Ovary (tissue), 9 donors: ENCODE results near the gene SH3D21. TPM values are rescaled to one million over a fixed set of nuclear protein-coding genes. Genes with fewer than 3 reads are reported as not detected.

Experiments used
- DNase-seq, 5 donors: peaks; one replicate each; pipeline ENCODE4 v3.0.0-alpha.2; 2019 to 2020
- H3K27ac ChIP-seq, 2 donors: fragments of 200-600 bp; one replicate each; pipeline versions ENCODE4 v1.5.1 to v1.8.0; 2019 to 2022
- H3K27me3 ChIP-seq: fragments of 200-600 bp; one replicate; pipeline ENCODE4 v1.8.0; 2022
- H3K36me3 ChIP-seq: fragments of 200-600 bp; sonication (generic); one replicate; pipeline ENCODE4 v1.5.1; 2019
- H3K4me1 ChIP-seq: one replicate; pipeline ENCODE4 v1.8.1; 2013; ENCODE audit warnings: mild to moderate bottlenecking, moderate library complexity; ENCODE audit not compliant: insufficient read depth
- H3K4me3 ChIP-seq: fragments of 200-600 bp; sonication (generic); one replicate; pipeline ENCODE4 v1.5.1; 2017
- H3K9me3 ChIP-seq, 2 donors: fragments of 200-600 bp in 1 of 2; sonication (generic) in 1 of 2; one replicate each; pipeline versions ENCODE4 v1.5.1 to v1.8.1; 2013 to 2019; ENCODE audit warnings: mild to moderate bottlenecking in 1 of 2, moderate library complexity in 1 of 2
- CTCF ChIP-seq, 3 donors: fragments of 450-650 bp in 2 of 3; fragments of 200-600 bp in 1 of 3; IDR thresholded peaks; one replicate each; pipeline versions ENCODE4 v1.5.1 to v1.8.0; 2016 to 2022; ENCODE audit warnings: antibody characterized with exemption in 3 of 3, mild to moderate bottlenecking in 1 of 3
- EP300 ChIP-seq: sonication (generic); formaldehyde crosslinking; IDR thresholded peaks from one replicate; pipeline ENCODE4 v1.6.1; 2017; ENCODE audit warnings: antibody characterized with exemption
- POLR2A ChIP-seq: fragments of 450-650 bp; IDR thresholded peaks from one replicate; pipeline ENCODE4 v1.6.1; 2017; ENCODE audit warnings: antibody characterized with exemption, mild to moderate bottlenecking, moderate library complexity
- WGBS, 3 donors: extraction: QIAGEN DNeasy Blood & Tissue Kit in 1 of 3; methylation state at CpG; one replicate each; pipeline versions ENCODE4 v1.1.5 to v1.1.7; 2013 to 2017; 5-methylcytosine and 5-hydroxymethylcytosine counted together
- intact Hi-C, 4 donors: fragments of 100-400 bp; cut with DNase I; formaldehyde crosslinking; loops; one replicate each; pipeline versions ENCODE4 v1.11.0 to v1.15.1; 2022 to 2023
- polyA plus RNA-seq, 2 donors: library from polyadenylated mRNA; stranded (reverse); fragments of 200-250 nt in 1 of 2; fragments of 350-450 nt in 1 of 2; fragmentation: Illumina TruSeq in 1 of 2; extraction: RNeasy Lipid Tissue Mini Kit (QIAGEN cat#74804) in 1 of 2; gene quantifications; one replicate each; pipeline ENCODE4 v1.2.3, GENCODE V29; 2013 to 2014
- total RNA-seq, 7 donors: library from RNA; depleted of rRNA in 2 of 7; stranded (reverse); fragments of >200 nt in 2 of 7; fragmentation: NEBNext Ultra II Directional in 3 of 7; extraction: Animal tissue kit (Norgen Biotek cat#: 25700) in 3 of 7; gene quantifications; one replicate each; pipeline versions ENCODE4 v1.1.0 to v1.2.4, GENCODE V29; 2016 to 2023
- donor health status: DM: no; HTN: no; CAD: no; lungs with moderate emphysema.
- donor health status: DM: no; HTN: no; CAD: no.
- donor health status: Bipolar disorder and iron deficiency.
- donor health status: DM: yes; HTN: yes; CAD: no.
- donor health status: DM: no; HTN: no; CAD: no.
- donor health status: DM: yes; HTN: yes; CAD: no.

The SH3D21 gene
- total and polyA plus RNA-seq, 9 donors = 1.9 to 22.6 (median 8.7) TPM

GRCh38 chr1:36268981-36269380 lies 37.2 kb upstream of the SH3D21 start:
- no peak for DNase-seq
- WGBS, 3 donors = 89 to 90% (median 89%) methylated on average over 6 of the region's 6 CpGs
- Histone ChIP-seq H3K36me3 (no peaks in the 10 kb centered on the region), H3K4me3 (no peak overlapping the region), H3K9me3 (no peaks in the 10 kb centered on the region), H3K27ac (no peak overlapping the region), H3K4me1 (peaks cover 2% of the 10 kb centered on the region), H3K27me3 (no peaks in the 10 kb centered on the region)
- TF ChIP-seq EP300 = no peak
- TF ChIP-seq POLR2A = no peak
- no peak for TF ChIP-seq CTCF (IDR thresholded peaks at IDR 0.05)
- intact Hi-C loops = no loop called here

- 57 to 61% (median 60%) methylated on average over 2 of the region's 2 CpGs for WGBS, 3 donors
- no peak for TF ChIP-seq EP300
- TF ChIP-seq CTCF (IDR thresholded peaks at IDR 0.05) = no peak
- TF ChIP-seq POLR2A = no peak
- no peaks in the 10 kb centered on the region for H3K36me3 ChIP-seq
- intact Hi-C loops = no loop called here
- H3K4me1 ChIP-seq = peaks cover 2% of the 10 kb centered on the region
- no peaks in the 10 kb centered on the region for H3K9me3 ChIP-seq
- no peak for DNase-seq
- H3K4me3 ChIP-seq = no peak overlapping the region
- H3K27ac ChIP-seq = no peak overlapping the region
- no peaks in the 10 kb centered on the region for H3K27me3 ChIP-seq
Observed at GRCh38 chr1:36269408-36269838, 36.7 kb upstream of the SH3D21 start.

- no peak for TF ChIP-seq EP300
- no peak for TF ChIP-seq POLR2A
- TF ChIP-seq CTCF (IDR thresholded peaks at IDR 0.05) = no peak
- intact Hi-C loops = no loop called here
- no peak overlapping the region for H3K27ac ChIP-seq
- no peaks in the 10 kb centered on the region for H3K36me3 ChIP-seq
- no peak overlapping the region for H3K4me3 ChIP-seq
- no peak for DNase-seq
- no peaks in the 10 kb centered on the region for H3K9me3 ChIP-seq
- no peaks in the 10 kb centered on the region for H3K27me3 ChIP-seq
- 49 to 63% (median 62%) methylated on average over 5 of the region's 5 CpGs for WGBS, 3 donors
- H3K4me1 ChIP-seq = no peaks in the 10 kb centered on the region
Observed at GRCh38 chr1:36273024-36273423, 33.1 kb upstream of the SH3D21 start.

- intact Hi-C loops = no loop called here
- H3K9me3 ChIP-seq = no peaks in the 10 kb centered on the region
- TF ChIP-seq POLR2A = no peak
- no peak for TF ChIP-seq CTCF (IDR thresholded peaks at IDR 0.05)
- TF ChIP-seq EP300 = no peak
Observed at GRCh38 chr1:36274201-36274600, 32.0 kb upstream of the SH3D21 start.

GRCh38 chr1:36276688-36277087 lies 29.5 kb upstream of the SH3D21 start:
- no peaks in the 10 kb centered on the region for H3K36me3 ChIP-seq
- no peak for DNase-seq
- peaks cover 5% of the 10 kb centered on the region for H3K4me1 ChIP-seq
- WGBS, 3 donors = 94 to 96% (median 95%) methylated on average over 6 of the region's 6 CpGs
- no peak overlapping the region for H3K27ac ChIP-seq
- TF ChIP-seq POLR2A = no peak
- no peak for TF ChIP-seq EP300
- no peak for TF ChIP-seq CTCF (IDR thresholded peaks at IDR 0.05)
- no peaks in the 10 kb centered on the region for H3K9me3 ChIP-seq
- no peak overlapping the region for H3K4me3 ChIP-seq
- intact Hi-C loops = no loop called here
- H3K27me3 ChIP-seq = no peaks in the 10 kb centered on the region

More at GRCh38 chr1:36274201-36274600, 32.0 kb upstream of the SH3D21 start:
- Histone ChIP-seq H3K4me3 (no peak overlapping the region), H3K27ac (no peak overlapping the region), H3K36me3 (no peaks in the 10 kb centered on the region), H3K27me3 (no peaks in the 10 kb centered on the region), H3K4me1 (peaks cover 3% of the 10 kb centered on the region)
- 98 to 100% (median 100%) methylated on average over 1 of the region's 1 CpG for WGBS, 3 donors
- no peak for DNase-seq
